Medulla oblongata (tissue), 1 donor: ENCODE measurements around the gene FPR1.

ENCODE experiments used
- DNase-seq: peaks from one replicate; pipeline ENCODE4 v3.0.0-alpha.2; 2015; ENCODE audit errors: extremely low spot score

Gene FPR1

DNA sequence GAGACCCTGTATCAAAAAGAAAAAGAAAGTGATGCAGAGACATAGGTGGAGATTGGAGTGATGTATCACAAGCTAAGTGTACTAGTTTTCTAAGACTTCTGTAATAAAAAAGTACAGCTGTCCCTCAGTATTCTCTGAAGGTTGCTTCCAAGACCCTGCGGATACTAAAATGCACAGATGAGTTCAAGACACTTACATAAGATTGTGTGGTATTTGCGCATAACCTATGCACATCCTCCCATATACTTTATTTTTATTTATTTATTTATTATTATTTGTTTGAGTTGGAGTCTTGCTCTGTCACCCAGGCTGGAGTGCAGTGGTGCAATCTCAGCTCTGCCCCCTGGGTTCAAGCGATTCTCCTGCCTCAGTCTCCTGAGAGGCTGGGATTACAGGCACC, 14.3 kb downstream of the FPR1 start:
- DNase-seq, result no peak

DNA sequence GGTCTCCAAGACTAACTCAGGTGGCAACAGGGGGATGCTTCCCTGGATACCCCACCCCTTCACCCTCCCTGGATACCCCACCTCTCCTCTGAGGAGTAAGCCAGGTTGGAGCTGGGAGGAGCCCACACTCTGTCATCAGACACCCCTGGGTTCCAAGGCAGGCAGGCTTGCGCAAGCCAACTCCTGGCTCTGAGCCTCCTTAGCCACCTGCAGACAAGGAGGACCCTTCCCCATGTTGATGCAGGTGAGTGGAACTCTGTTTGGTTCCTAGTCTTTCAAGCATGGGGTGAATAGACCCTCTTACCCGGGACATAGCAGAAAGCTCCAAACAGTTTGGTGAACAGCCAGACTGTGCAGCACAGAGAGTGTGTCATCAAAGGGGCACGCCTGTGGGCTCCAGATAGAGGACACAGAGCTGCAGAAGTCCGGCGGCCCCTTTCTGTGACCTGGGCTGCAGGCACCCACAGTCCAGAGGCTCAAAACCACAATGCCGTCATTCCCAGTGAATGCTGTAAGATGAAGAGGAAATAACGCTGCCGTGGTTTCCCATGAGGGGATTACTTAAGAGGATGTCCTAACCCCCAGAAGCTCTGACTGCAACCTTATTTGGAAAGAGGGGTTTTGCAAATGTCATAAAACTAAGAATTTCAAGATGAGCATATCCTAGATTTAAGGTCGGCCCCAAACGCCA, 15.8 kb downstream of the FPR1 start:
- DNase-seq, result peak; percentile 75

DNA sequence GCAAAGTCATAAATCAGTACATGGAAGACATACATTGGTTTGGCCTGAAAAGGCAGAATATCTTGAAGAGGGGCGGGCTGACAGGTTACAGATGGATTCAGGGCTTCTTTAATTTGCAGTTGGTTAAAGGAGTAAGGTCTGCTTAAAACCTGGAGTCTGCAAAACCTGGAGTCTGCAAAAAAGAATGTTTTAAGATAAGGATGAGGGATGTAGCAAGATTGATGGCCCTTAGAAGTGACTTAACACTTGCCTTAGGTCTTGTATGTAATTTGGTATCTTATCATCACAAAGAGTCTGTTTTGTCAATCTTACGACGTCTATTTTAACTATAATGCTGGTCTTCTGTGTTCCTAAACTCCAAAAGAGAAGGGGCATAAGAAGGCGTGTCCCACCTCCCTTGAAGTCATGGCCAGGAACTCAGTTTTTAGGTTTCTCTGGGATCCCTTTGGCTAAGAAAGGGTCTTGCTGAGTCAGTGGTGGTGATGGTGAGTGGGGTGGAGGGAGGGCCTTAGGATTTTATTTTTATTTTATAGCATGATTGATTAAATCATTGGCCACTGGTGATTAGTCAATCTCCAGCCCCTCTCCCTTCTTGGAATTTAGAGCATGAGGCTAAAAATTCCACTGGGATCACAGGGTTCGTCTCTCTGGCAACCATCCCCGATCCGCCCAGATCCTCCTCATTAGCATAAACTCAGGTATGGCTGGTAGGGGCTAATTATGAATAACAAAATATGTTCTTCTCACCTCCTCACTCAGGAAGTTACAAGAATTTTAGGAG, 17.7 kb downstream of the FPR1 start:
- DNase-seq, result no peak

DNA sequence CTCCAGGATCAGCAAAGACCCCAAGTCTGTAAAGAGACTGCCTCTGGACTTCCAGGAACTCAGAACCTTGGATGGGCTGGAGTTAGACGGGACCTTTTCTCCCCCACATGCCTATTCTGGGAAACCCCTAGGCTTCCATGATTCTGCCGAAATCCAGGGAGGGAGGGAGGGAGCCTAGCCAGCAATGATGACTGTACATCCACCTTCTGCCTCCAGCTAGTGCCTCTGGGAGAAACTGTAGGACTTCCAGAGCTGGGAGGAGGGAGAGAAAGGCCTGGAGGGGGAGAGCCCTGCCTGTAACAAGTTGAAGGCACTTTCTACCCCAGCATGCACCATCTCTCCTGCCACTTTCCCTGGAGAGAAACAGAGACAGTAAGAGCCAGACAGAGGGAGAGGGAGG, 21.9 kb downstream of the FPR1 start:
- no peak for DNase-seq

DNA sequence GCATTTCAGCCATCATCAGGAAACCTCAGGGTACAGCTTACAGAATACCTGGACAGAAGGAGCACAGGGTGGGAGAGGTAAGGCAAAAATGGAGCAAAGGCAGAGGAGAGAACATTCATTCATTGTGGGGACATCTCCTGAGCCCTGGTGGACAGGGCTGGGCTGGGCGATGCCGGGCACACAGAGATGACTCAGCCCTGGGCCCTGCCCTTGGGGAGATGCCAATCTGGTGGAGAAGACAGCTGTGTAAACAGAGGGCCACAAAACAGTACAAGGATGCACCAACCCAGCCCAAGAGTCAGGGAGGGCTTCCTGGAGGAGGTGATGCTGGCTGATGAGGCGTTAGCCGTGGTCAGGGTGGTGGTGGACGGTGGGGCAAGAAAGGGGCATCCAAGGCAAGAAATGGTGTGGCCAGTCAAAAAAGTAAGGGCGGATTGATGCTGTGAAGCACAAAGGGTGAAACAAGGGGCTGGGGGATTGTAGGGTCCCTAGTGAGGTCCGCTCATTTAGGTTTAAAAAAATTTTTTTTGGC, 24.3 kb downstream of the FPR1 start:
- DNase-seq, result no peak

DNA sequence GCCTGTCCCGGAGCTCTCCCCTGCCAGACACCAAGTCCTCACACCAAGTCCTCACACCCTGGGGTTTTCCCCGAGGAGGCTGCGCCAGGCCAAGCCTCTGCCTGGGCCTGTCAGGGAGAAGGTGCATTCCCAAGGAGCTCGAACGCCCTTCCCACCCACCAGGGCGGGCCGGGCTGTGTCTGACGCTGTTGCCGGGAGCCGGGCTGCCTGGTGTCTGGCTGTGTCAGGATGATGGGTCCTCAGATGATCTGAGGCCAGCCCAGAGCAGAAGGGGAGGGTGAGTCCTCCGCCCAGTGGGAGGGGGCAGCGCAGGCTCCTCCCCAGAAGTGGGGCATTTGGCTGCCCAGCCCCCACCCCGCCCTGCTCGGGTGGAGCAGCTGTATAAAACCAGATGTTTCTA, 25.6 kb downstream of the FPR1 start:
- peak; percentile 90 for DNase-seq

DNA sequence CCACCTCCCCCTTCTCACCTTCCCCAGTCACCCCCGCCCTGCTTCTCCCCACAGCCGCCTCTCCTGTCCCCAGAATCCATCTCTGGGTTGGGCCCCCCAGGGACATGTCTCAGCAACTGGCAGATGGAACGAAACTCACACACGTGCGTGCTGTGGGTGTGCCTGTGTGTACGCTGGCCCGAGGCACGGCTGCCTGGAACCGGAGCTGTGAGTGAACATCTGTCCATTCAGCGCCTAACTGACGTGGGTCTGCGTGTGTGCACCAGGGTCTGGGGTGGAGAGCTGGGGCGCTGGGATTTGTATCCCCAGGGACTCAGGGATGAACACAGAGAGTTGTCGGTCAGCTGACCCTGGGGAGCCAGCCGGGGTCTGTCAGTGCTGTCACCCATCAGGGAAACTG, 27.1 kb downstream of the FPR1 start:
- DNase-seq, result peak; percentile 16

DNA sequence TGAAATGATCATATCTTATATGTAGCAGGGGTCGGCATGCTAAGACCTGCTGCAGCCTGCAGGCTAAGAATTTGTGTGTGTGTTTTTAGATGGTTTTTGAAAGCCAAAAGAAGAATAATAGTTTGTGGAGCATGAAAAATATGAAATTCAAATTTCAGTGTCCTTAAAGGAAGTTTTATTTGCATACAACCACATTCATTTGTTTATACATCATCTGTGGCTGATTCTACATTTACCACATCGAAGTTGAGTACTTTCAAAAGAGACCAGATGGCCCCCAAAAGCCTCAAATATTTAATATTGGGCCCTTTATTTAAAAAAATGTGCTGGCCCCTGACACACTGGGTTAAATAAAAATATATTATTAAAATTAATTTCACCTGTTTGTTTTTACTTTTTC, 29.2 kb downstream of the FPR1 start:
- no peak for DNase-seq

DNA sequence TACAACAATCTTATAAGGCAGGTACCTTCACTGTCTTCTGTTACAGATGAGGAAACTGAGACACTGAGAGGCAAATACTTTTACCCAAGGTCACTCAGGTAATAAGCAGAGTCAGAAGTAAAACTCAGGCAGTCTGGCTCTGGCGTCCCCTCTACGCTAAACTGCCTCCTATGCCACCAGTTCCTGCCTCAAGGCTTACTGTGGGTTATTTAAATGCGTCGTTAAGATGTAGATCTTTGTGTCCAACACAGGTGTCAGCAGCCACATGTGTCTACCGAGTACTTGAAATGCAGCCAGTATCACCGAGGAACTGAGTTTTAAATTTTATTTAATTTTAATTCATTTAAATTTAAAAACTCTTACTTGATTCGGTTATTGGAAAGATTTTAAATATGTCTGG, 29.8 kb downstream of the FPR1 start:
- DNase-seq, result no peak

DNA sequence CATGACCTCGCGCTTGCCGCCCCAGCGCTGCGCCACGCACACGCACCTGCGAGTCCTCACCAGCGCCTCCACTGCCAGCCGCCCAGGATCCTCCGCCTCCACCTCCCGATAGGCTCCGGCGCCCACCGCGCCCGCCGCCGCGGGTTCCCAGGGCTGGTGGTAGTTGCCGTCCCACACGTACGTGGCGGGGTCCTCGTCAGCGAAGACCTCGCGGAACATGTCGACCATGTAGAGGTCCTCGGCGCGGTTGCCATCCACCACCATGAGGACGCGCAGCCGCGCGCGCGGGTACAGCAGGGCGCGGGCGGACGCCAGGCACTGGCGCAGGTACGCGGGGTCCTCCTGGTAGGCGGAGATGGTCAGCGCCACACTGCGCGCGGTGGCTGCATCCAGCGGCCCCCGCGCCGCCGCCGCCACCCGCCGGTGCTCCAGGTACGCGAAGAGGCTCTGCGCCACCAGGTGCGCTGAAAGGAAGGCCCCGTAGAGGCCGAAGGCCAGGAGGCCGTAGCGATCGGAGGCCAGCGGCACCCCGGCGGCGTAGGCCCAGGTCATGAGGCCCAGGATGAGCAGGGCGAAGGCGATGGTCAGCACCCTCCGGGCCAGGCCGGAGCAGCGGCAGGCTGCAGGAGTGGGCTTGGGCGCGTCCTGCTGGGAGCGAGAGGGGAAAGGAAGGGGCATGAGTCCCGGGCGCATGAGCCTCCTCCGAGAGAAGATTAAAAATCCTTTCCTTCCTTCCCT, 32.3 kb downstream of the FPR1 start:
- no peak for DNase-seq

DNA sequence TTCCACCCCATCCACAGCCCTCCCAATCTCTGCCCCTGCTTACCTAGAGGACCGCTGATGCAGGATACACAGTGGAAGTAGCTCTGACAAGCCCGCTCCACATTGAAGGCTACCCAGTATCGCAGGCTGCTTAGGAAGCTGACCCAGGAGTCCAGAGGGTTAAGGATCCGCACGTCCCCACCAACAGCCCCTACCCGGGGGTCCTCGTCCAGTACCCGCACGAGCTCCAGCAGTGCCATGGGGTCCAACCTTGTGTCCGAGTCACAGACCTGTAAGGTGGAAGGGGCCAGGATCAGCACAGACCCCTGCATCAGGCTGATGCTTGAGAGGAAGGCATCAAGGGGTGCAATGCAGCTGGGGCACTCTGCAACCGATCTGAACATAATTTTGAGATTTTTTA, 34.8 kb downstream of the FPR1 start:
- DNase-seq, result no peak

DNA sequence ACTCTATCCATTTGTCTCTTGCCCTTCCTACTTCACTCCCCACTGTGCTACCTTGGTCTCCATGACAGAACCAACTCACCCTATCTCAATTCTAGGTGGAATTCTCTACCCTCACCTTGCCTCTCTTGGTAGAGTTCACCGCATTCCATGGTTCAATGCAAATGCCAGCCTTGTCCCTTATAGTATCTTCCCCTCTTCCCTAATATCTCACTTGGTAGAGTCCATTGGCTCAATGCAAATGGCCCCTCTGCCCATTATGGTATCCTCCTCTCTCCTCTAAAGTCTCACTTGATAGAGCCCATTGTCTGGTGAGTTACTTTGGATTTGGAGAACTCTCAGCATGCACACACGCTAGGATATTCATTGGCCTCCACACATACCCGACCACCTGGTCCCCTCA, 35.8 kb downstream of the FPR1 start:
- DNase-seq, result no peak

DNA sequence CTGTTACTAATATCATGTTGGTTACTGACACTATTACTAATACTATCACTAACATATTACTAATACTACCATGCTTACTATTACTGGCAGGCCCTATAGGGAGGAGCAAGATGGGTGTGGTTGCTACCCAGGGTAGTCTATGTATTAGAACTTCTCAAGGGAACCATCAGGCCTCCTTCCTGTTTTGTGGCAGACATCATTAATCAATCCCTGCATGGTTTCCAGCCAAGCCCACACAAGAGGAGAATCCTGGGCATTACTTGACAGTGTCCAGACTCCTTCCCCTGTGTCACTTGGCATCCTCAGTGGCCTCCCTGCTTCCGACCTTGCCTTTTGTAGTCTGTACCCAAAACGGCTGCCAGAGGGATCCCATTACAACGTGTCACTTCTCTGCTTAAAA, 36.8 kb downstream of the FPR1 start:
- DNase-seq, result no peak

DNA sequence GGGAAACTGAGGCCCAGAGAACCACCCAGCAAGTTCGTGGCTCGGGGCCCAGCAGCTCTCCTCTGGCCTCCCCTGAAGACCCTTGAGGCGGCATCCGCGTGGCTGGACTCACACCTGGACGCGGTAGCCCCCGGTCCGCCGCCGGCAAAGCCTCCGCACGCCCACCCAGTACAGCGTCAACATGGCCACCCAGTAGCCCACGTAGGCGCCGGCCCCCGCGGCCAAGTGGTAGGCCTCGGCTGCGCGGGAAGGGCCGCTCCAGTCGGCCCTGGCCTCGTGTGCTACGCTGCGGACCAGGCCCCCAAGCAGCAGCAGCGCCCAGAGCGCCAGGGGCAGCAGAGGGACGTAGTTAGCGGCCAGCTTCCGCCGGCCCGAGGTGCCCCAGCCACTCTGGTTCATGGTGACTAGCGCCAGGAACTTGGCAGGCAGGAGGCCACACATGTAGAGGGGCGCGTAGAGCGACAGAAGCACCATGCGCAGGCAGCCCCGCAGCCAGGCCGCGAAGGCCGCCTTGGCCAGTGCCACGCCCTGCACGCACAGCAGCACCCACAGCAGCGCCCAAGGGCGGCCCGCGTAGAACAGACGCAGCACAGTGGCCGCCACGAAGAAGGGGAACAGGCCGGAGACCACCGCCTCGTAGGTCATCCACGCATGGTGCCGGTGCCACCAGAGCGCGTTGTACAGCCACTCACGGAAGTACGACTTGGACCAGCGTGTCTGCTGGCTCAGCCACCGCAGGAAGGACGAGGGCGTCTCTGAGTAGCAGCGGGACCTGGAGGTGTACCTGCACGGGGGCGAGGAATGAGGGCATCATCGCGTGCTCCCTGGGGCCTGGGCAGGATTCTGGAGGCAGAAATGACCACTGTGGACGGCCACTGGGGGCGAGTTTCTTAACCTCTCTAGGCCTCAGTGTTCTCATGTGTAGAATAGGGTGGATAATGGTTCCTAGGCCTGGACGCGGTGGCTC, 38.1 kb downstream of the FPR1 start:
- DNase-seq, result no peak

DNA sequence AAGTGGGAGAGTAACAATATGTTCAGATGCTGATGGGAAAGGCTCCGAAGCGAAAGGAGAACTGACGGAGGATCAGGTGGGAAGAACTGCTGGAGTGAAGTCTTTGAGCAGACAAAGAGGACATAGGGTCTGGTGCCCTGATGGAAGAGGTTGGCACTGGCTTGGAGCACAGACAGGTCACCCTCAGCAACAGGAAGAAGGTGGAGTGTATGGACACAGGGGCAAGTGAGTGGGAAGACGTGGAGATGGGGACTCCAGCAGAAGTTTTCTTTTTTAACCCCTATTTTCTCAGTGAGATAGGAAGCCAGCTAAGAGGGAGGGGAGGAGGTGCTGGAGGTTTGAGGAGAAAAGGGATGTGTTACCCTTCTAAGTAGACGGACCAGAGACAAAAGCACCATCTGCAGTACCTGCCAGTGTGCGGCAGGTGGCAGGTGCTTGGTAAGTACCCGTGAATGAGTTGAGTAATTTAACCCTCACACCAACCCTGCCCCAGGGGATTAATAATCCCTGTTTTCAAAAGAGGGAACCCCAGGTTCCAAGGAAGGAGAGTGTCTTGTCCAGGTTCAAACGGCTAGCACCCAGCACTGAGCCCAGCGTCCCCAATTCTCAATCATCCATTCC, 39.1 kb downstream of the FPR1 start:
- DNase-seq, result no peak

DNA sequence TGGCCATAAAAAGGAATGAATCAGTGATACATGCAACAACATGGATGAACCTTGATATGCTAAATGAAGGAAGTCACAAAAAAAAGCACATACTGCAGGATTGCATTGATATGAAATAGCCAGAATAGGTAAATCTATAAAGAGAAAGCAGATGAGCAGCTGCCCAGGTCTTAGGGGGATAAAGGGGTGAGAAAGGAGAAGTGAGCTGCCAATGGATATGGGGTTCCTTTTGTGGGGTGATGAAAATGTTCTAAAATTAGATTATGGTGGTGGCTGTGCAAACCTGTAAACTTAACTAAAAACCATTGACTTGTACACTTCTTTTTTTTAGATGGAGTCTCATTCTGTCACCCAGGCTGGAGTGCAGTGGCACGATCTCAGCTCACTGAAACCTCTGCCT, 40.0 kb downstream of the FPR1 start:
- DNase-seq, result no peak

DNA sequence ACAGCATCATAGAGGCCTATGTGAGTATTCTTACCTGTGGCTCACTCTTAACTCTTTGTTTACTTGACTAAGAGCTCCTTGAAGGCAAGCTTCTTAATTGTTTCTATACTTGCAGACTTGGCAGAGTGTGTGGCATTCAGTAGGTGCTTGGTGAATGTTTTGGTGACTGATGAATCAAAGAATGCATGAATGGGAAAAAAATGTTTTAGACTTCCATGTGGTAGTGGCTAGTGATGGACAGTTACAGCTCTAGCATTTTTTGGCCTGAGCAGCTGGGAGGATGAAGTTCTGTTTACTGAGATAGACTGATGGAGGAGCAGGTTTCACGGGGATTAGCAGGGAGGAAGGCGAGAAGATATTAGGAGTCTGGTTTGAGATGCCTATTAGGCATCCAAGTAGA, 41.5 kb downstream of the FPR1 start:
- DNase-seq, result no peak

DNA sequence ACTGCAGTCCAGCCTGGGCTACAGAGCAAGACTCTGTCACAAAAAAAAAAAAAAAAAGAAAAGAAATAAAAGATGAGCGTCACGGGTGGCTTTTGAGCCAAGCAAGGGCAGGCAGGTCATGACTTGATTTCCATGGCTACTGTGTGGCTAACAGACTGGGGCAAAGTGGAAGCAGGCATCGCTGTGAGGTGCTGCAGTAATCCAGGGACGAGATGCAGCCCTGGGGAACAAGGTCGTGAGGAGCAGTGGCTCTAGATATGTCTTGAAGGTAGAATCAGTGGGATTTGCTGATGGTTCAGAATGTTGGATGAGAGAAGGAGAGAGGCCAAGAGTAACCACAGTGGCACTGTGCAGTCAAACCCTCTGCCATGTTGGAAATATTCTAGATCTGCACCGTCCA, 42.1 kb downstream of the FPR1 start:
- DNase-seq, result no peak

DNA sequence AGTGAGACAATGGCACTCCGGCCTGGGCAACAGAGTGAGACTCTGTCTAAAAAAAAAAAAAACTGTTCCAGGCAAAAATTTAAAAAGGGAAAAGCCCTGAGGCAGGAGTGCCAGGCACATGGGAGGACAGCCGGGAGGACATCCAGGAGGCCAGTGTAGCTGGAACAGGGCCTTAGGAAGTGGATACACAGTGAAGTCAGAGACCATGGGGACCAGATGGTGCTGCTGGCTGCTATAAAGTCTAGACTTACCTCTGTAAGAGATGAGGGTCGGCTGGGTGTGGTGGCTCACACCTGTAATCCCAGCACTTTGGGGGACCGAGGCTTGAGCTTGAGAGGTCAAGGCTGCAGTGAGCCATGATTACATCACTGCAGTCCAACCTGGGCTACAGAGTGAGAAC, 42.9 kb downstream of the FPR1 start:
- DNase-seq, result peak; percentile 24

DNA sequence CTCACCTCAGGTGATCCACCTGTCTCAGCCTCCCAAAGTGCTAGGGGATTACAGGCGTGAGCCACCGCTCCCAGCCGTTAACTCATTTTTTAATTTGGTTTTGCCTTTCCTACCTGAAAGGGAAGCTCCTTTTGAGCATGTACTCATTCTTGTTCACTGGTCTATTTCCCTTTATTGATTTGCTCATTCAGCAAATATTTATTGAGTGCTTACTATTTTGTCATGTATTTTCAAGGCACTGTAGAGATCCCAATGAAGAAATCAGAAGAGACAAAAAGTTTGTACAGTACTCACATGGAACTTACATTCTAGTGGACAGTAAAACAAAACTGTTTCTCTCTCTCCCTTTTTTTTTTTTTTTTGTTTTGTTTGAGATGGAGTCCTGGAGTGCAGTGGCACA, 44.8 kb downstream of the FPR1 start:
- no peak for DNase-seq

DNA sequence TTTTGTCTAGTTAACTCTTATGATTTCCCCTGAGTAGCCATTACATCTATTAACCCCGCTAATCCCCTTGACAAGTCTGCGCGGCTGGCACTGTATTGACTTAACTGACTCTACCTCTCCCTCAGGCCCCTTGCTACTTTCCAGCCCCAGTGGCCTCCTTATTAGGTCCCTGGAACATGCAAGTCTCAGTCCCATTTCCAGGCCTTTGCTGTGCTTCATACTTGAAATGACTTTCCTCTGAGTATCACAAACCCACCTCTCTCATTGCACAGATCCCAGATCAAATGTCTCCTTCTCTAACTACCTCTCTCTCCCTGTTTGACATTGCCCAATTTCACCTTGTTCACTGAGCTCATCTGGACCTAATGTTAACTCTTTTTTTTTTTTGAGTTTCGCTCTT, 45.4 kb downstream of the FPR1 start:
- no peak for DNase-seq
